CD14-positive monocyte (primary cell): Measurements from ENCODE around the gene HAS3. TPM values are rescaled to one million over a fixed set of nuclear protein-coding genes. Genes with fewer than 3 reads are reported as not detected.

Source experiments
- DNase-seq, 3 donors: peaks; one replicate each; pipeline ENCODE4 v3.0.0-alpha.2; 2011 to 2022
- H2AFZ ChIP-seq: 2 replicates; pipeline ENCODE4 v1.6.0; 2012; ENCODE audit warnings: mild to moderate bottlenecking, low read depth, low read length, inconsistent platforms; ENCODE audit not compliant: insufficient read depth, poor library complexity, severe bottlenecking
- H3K27ac ChIP-seq, 2 donors: 1 replicate in 1 of 2; 2 replicates in 1 of 2; pipeline ENCODE4 v1.5.1; 2012 to 2013; ENCODE audit warnings: low read length in 2 of 2, control low read depth in 1 of 2, inconsistent platforms in 1 of 2, low read depth in 1 of 2, mild to moderate bottlenecking in 1 of 2
- H3K27me3 ChIP-seq, 2 donors: one replicate each; pipeline versions ENCODE4 v1.6.0 to v1.6.1; 2011 to 2013; ENCODE audit warnings: low read length in 2 of 2; ENCODE audit not compliant: control insufficient read depth in 2 of 2, insufficient read depth in 2 of 2
- H3K36me3 ChIP-seq, 2 donors: replicated peaks in 1 of 2; 1 replicate in 1 of 2; 2 replicates in 1 of 2; pipeline versions ENCODE4 v1.5.1 to v1.6.1; 2012 to 2013; ENCODE audit warnings: low read length in 2 of 2, control low read depth in 1 of 2, inconsistent platforms in 1 of 2, mild to moderate bottlenecking in 1 of 2; ENCODE audit not compliant: insufficient read depth in 2 of 2, control insufficient read depth in 1 of 2
- H3K4me1 ChIP-seq, 2 donors: 1 replicate in 1 of 2; 2 replicates in 1 of 2; pipeline versions ENCODE4 v1.5.1 to v1.6.1; 2012 to 2013; ENCODE audit warnings: low read length in 2 of 2, control low read depth in 1 of 2, inconsistent platforms in 1 of 2, mild to moderate bottlenecking in 1 of 2, moderate library complexity in 1 of 2; ENCODE audit not compliant: insufficient read depth in 2 of 2, control insufficient read depth in 1 of 2
- H3K4me2 ChIP-seq: replicated peaks from 2 replicates; pipeline ENCODE3; 2012; ENCODE audit warnings: low read length, moderate library complexity, mild to moderate bottlenecking; ENCODE audit not compliant: poor library complexity, severe bottlenecking; ENCODE audit errors: extremely low read depth
- H3K4me3 ChIP-seq, 3 experiments: fragments of 200-600 bp in 1 of 3; sonication (generic) in 1 of 3; replicated peaks in 1 of 3; 1 replicate in 2 of 3; 2 replicates in 1 of 3; pipeline ENCODE4 v1.5.1; 2011 to 2013; ENCODE audit warnings: low read length in 3 of 3, mild to moderate bottlenecking in 3 of 3, control low read depth in 2 of 3, low read depth in 2 of 3, inconsistent platforms in 1 of 3, moderate library complexity in 1 of 3
- H3K79me2 ChIP-seq: 2 replicates; pipeline ENCODE4 v1.6.0; 2012; ENCODE audit warnings: mild to moderate bottlenecking, control low read depth, inconsistent platforms, low read length, moderate library complexity; ENCODE audit not compliant: insufficient read depth
- H3K9ac ChIP-seq: 2 replicates; pipeline ENCODE4 v1.6.0; 2017; ENCODE audit warnings: low read length, mild to moderate bottlenecking; ENCODE audit not compliant: insufficient read depth, poor library complexity, severe bottlenecking
- H3K9me3 ChIP-seq, 2 donors: replicated peaks in 1 of 2; 1 replicate in 1 of 2; 2 replicates in 1 of 2; pipeline versions ENCODE4 v1.5.1 to v1.6.1; 2012 to 2013; ENCODE audit warnings: low read length in 2 of 2, control low read depth in 1 of 2; ENCODE audit not compliant: control insufficient read depth in 1 of 2, insufficient read depth in 1 of 2
- H4K20me1 ChIP-seq: 2 replicates; pipeline ENCODE4 v1.6.0; 2012; ENCODE audit warnings: mild to moderate bottlenecking, low read length, control low read depth, moderate library complexity; ENCODE audit not compliant: insufficient read depth
- H3K27ac Mint-ChIP-seq, 7 donors: one replicate each; pipeline ENCODE4 v1.8.0; 2020; ENCODE audit warnings: mild to moderate bottlenecking in 7 of 7, mixed read lengths in 7 of 7, moderate library complexity in 6 of 7, inconsistent platforms in 2 of 7
- H3K27me3 Mint-ChIP-seq, 3 donors: one replicate each; pipeline ENCODE4 v1.8.0; 2021 to 2022; ENCODE audit warnings: low read depth in 3 of 3, mild to moderate bottlenecking in 3 of 3, mixed read lengths in 3 of 3, moderate library complexity in 3 of 3, inconsistent platforms in 1 of 3
- H3K36me3 Mint-ChIP-seq, 2 donors: one replicate each; pipeline ENCODE4 v1.8.0; 2020; ENCODE audit warnings: mixed read lengths in 2 of 2, inconsistent platforms in 1 of 2, mild to moderate bottlenecking in 1 of 2
- H3K4me1 Mint-ChIP-seq: one replicate; pipeline ENCODE4 v1.8.0; 2020; ENCODE audit warnings: mild to moderate bottlenecking, mixed read lengths
- H3K4me3 Mint-ChIP-seq, 2 donors: one replicate each; pipeline ENCODE4 v1.8.0; 2020; ENCODE audit warnings: mild to moderate bottlenecking in 2 of 2, mixed read lengths in 2 of 2, moderate library complexity in 1 of 2
- H3K9me3 Mint-ChIP-seq, 7 donors: one replicate each; pipeline ENCODE4 v1.8.0; 2020 to 2022; ENCODE audit warnings: mixed read lengths in 7 of 7, mild to moderate bottlenecking in 6 of 7, moderate library complexity in 6 of 7, inconsistent platforms in 2 of 7
- CTCF ChIP-seq: fragments of 200-600 bp; IDR thresholded peaks from one replicate; pipeline ENCODE4 v1.8.0; 2022; ENCODE audit warnings: antibody characterized with exemption, mild to moderate bottlenecking
- WGBS: methylation state at CpG from one replicate; pipeline ENCODE4 v1.1.5; 2013; ENCODE audit warnings: missing lambda C conversion rate; ENCODE audit not compliant: insufficient coverage; 5-methylcytosine and 5-hydroxymethylcytosine counted together
- intact Hi-C, 2 donors: fragments of 100-400 bp; cut with micrococcal nuclease; formaldehyde crosslinking; loops; one replicate each; pipeline versions ENCODE4 v1.15.0 to v1.15.1; 2023
- polyA plus RNA-seq, 3 donors: library from polyadenylated mRNA; depleted of rRNA in 1 of 3; unstranded in 2 of 3; stranded (reverse) in 1 of 3; fragments of 300-500 nt in 2 of 3; fragments of >200 nt in 1 of 3; fragmentation: Illumina TruSeq in 2 of 3; gene quantifications; 1 replicate in 2 of 3; 2 replicates in 1 of 3; pipeline ENCODE4 v1.2.3, GENCODE V29; 2012 to 2021

HAS3 gene
- polyA plus RNA-seq, 3 donors = 1.3 TPM; not detected in 2

DNA sequence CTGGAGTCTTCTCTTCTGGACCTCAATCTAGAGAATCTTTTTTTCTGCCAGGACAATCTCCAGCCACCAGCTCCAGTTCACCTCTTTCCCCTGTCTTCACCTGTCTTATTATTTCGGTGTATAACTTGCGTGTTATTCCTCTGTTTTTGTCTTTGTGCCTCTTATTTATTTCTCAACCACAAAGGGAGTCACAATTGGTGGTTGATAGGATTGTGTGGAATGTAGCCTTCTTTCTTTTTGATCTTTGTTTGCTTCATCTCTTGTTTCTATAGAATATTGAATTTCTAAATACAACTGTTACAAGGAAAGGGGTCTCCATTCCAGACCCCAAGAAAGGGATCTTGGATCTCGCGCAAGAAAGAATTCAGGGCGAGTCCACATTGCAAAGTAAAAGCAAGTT lies 35.9 kb upstream of the HAS3 start:
- Mint-ChIP-seq H3K4me1 (no peaks in the 10 kb centered on the region), H3K36me3 (peaks cover 20 to 22% of the 10 kb centered on the region in 2 donors), H3K27me3 (no peaks in the 10 kb centered on the region), H3K9me3 (peaks cover 0 to 2% (median 0%) of the 10 kb centered on the region in 7 donors), H3K4me3 (no peak overlapping the region), H3K27ac (no peak overlapping the region)
- H3K9me3 ChIP-seq = no peaks in the 10 kb centered on the region
- intact Hi-C loops = no loop called here
- no peak overlapping the region for H2AFZ ChIP-seq
- H3K4me1 ChIP-seq = no peaks in the 10 kb centered on the region
- no peaks in the 10 kb centered on the region for H4K20me1 ChIP-seq
- DNase-seq = no peak
- H3K79me2 ChIP-seq = no peaks in the 10 kb centered on the region
- H3K27ac ChIP-seq = no peak overlapping the region
- H3K4me2 ChIP-seq = no peak overlapping the region
- no peak overlapping the region for H3K4me3 ChIP-seq
- H3K27me3 ChIP-seq = no peaks in the 10 kb centered on the region
- no peak for TF ChIP-seq CTCF
- H3K9ac ChIP-seq = no peak overlapping the region
- WGBS = no CpG with 5 or more reads among the region's 5 CpGs
- H3K36me3 ChIP-seq = peaks cover 2 to 3% of the 10 kb centered on the region in 2 donors

GRCh38 chr16:69071036-69071435 lies 34.4 kb upstream of the HAS3 start:
- Mint-ChIP-seq H3K27me3 (no peaks in the 10 kb centered on the region), H3K4me3 (no peak overlapping the region), H3K4me1 (no peaks in the 10 kb centered on the region), H3K9me3 (peaks cover 0 to 2% (median 0%) of the 10 kb centered on the region in 7 donors), H3K36me3 (peaks cover 17 to 18% of the 10 kb centered on the region in 2 donors), H3K27ac (no peak overlapping the region)
- DNase-seq = no peak
- Histone ChIP-seq H3K27ac (no peak overlapping the region), H3K9ac (no peak overlapping the region), H4K20me1 (no peaks in the 10 kb centered on the region), H3K4me1 (no peaks in the 10 kb centered on the region), H3K4me2 (no peak overlapping the region), H3K36me3 (peaks cover 0 to under 1% of the 10 kb centered on the region in 2 donors), H3K27me3 (no peaks in the 10 kb centered on the region), H3K79me2 (no peaks in the 10 kb centered on the region), H3K4me3 (no peak overlapping the region), H3K9me3 (no peaks in the 10 kb centered on the region), H2AFZ (no peak overlapping the region)
- WGBS = no CpG with 5 or more reads among the region's 3 CpGs
- intact Hi-C loops = no loop called here
- TF ChIP-seq CTCF = no peak
